ENCODE data around the gene TTLL12.

DNA sequence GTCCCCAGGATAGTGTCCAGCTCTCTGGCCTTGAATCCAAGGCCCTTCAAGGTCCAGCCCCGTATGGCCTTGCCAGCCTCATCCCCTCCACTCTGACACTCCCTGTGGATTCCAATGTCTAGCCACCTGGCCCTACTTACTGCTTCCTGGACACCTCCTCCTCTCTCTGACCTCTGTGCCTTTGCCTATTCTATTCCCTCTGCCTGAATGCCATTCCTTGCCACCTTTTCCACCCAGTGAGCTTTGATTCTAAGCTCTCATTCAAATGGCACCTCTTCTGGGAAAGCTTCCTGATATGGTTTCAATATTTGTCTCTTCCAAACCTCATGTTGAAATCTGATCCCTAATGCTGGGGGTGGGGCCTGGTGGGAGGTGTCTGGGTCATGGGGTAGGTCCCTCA, 31.9 kb upstream of the TTLL12 start:
- TF ChIP-seq CREB1 (CRISPR knock-in tag; IDR thresholded peaks at IDR 0.05; ENCODE audit: low read depth) (no peak), POLR2AphosphoS5 (IDR thresholded peaks at IDR 0.05; ENCODE audit: low read depth) (no peak), EZH2 (IDR thresholded peaks at IDR 0.05; ENCODE audit: low read depth, unreplicated experiment) (no peak), EZH2phosphoT487 (IDR thresholded peaks at IDR 0.05; ENCODE audit: unreplicated experiment) (no peak)
- TF ChIP-seq, protein P1, sequence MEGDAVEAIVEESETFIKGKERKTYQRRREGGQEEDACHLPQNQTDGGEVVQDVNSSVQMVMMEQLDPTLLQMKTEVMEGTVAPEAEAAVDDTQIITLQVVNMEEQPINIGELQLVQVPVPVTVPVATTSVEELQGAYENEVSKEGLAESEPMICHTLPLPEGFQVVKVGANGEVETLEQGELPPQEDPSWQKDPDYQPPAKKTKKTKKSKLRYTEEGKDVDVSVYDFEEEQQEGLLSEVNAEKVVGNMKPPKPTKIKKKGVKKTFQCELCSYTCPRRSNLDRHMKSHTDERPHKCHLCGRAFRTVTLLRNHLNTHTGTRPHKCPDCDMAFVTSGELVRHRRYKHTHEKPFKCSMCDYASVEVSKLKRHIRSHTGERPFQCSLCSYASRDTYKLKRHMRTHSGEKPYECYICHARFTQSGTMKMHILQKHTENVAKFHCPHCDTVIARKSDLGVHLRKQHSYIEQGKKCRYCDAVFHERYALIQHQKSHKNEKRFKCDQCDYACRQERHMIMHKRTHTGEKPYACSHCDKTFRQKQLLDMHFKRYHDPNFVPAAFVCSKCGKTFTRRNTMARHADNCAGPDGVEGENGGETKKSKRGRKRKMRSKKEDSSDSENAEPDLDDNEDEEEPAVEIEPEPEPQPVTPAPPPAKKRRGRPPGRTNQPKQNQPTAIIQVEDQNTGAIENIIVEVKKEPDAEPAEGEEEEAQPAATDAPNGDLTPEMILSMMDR (conservative IDR thresholded peaks at IDR 0.05; ENCODE audit: low read depth in 2 of 2) = no peak

Measured in GM23338 (cell line).